WERI-Rb-1 (cell line): ENCODE data around the gene CCDC50.

Experiments
- DNase-seq: peaks from one replicate; pipeline ENCODE4 v3.0.0-alpha.2; 2020
- H3K27ac ChIP-seq: fragments of 250-450 bp; sonication (Bioruptor Pico); 2 replicates; pipeline ENCODE4 v1.5.1; 2020; ENCODE audit warnings: mild to moderate bottlenecking, moderate library complexity
- H3K27me3 ChIP-seq: fragments of 250-450 bp; sonication (Bioruptor Pico); 2 replicates; pipeline ENCODE4 v1.5.1; 2021; ENCODE audit warnings: mild to moderate bottlenecking, low read depth, moderate library complexity; ENCODE audit not compliant: insufficient read depth, severe bottlenecking
- H3K36me3 ChIP-seq: fragments of 250-450 bp; sonication (Bioruptor Pico); 2 replicates; pipeline ENCODE4 v1.5.1; 2020; ENCODE audit warnings: mild to moderate bottlenecking, moderate library complexity
- H3K4me3 ChIP-seq: 2 replicates; pipeline ENCODE4 v1.5.1; 2011; ENCODE audit warnings: low read depth, mild to moderate bottlenecking, control low read depth, low read length
- H3K9me3 ChIP-seq: fragments of 250-450 bp; sonication (Bioruptor Pico); 2 replicates; pipeline ENCODE4 v1.5.1; 2021; ENCODE audit warnings: mild to moderate bottlenecking, moderate library complexity; ENCODE audit not compliant: severe bottlenecking
- CTCF ChIP-seq: IDR thresholded peaks from 2 replicates; pipeline ENCODE4 v1.5.1; 2011; ENCODE audit warnings: low read depth, mild to moderate bottlenecking, control low read depth, inconsistent platforms, low read length

The CCDC50 gene

GRCh38 chr3:191378142-191378812, 49.1 kb downstream of the CCDC50 start:
- Histone ChIP-seq H3K27me3 (no peaks in the 10 kb centered on the region), H3K27ac (no peak overlapping the region), H3K9me3 (no peaks in the 10 kb centered on the region), H3K36me3 (peaks cover 3% of the 10 kb centered on the region; the same call in 1 of the 2 replicates), H3K4me3 (no peak overlapping the region)
- no peak for DNase-seq
- TF ChIP-seq CTCF, result no peak

GRCh38 chr3:191379446-191379845, 50.3 kb downstream of the CCDC50 start:
- no peak for TF ChIP-seq CTCF
- H3K27me3 ChIP-seq, result no peaks in the 10 kb centered on the region
- H3K36me3 ChIP-seq, result peaks cover 3% of the 10 kb centered on the region; the same call in 1 of the 2 replicates
- no peak overlapping the region for H3K27ac ChIP-seq
- H3K9me3 ChIP-seq, result no peaks in the 10 kb centered on the region
- DNase-seq, result no peak
- H3K4me3 ChIP-seq, result no peak overlapping the region

GRCh38 chr3:191380001-191380400, 50.8 kb downstream of the CCDC50 start:
- Histone ChIP-seq H3K4me3 (no peak overlapping the region), H3K27ac (no peak overlapping the region), H3K9me3 (no peaks in the 10 kb centered on the region), H3K36me3 (peaks cover 2% of the 10 kb centered on the region; the same call in 1 of the 2 replicates), H3K27me3 (no peaks in the 10 kb centered on the region)
- TF ChIP-seq CTCF, result no peak
- DNase-seq, result no peak

GRCh38 chr3:191381303-191381702, 52.1 kb downstream of the CCDC50 start:
- no peak for TF ChIP-seq CTCF
- Histone ChIP-seq H3K27me3 (no peaks in the 10 kb centered on the region), H3K4me3 (no peak overlapping the region), H3K27ac (no peak overlapping the region), H3K36me3 (no peaks in the 10 kb centered on the region), H3K9me3 (no peaks in the 10 kb centered on the region)
- no peak for DNase-seq

- no peaks in the 10 kb centered on the region for H3K36me3 ChIP-seq
- no peak for DNase-seq
- H3K9me3 ChIP-seq, result no peaks in the 10 kb centered on the region
- no peaks in the 10 kb centered on the region for H3K27me3 ChIP-seq
- no peak overlapping the region for H3K27ac ChIP-seq
- TF ChIP-seq CTCF, result no peak
- no peak overlapping the region for H3K4me3 ChIP-seq
Measured at GRCh38 chr3:191382661-191383060, 53.5 kb downstream of the CCDC50 start.

GRCh38 chr3:191383124-191383523, 53.9 kb downstream of the CCDC50 start:
- Histone ChIP-seq H3K4me3 (no peak overlapping the region), H3K27me3 (no peaks in the 10 kb centered on the region), H3K9me3 (no peaks in the 10 kb centered on the region), H3K27ac (no peak overlapping the region), H3K36me3 (no peaks in the 10 kb centered on the region)
- DNase-seq, result no peak
- no peak for TF ChIP-seq CTCF
